ENCODE data around the gene GEN1. TPM values are rescaled to one million over a fixed set of nuclear protein-coding genes. Genes with fewer than 3 reads are reported as not detected.

Gene GEN1
- total and polyA plus RNA-seq, 10 donors, result 4.3 to 22.0 (median 16.6) TPM

GRCh38 chr2:17710547-17711248 lies 43.2 kb upstream of the GEN1 start:
- no peaks in the 10 kb centered on the region for H3K4me1 ChIP-seq
- 91 to 97% (median 93%) methylated on average over 9 of the region's 9 CpGs for WGBS, 5 donors
- H3K9me3 ChIP-seq, result no peaks in the 10 kb centered on the region
- peaks cover 0 to 100% (median 62%) of the 10 kb centered on the region in 6 donors for H3K36me3 ChIP-seq
- intact Hi-C loops (cut with DNase I; ENCODE audit: low total_unique reads), result no loop called here
- H3K27me3 ChIP-seq (replicated peaks in 1 of 7), result no peaks in the 10 kb centered on the region
- no peak for DNase-seq
- H3K4me3 ChIP-seq, result no peak overlapping the region
- no peak for TF ChIP-seq POLR2A (IDR thresholded peaks at IDR 0.05)
- TF ChIP-seq POLR2AphosphoS5 (IDR thresholded peaks at IDR 0.05), result no peak
- TF ChIP-seq, protein P1, sequence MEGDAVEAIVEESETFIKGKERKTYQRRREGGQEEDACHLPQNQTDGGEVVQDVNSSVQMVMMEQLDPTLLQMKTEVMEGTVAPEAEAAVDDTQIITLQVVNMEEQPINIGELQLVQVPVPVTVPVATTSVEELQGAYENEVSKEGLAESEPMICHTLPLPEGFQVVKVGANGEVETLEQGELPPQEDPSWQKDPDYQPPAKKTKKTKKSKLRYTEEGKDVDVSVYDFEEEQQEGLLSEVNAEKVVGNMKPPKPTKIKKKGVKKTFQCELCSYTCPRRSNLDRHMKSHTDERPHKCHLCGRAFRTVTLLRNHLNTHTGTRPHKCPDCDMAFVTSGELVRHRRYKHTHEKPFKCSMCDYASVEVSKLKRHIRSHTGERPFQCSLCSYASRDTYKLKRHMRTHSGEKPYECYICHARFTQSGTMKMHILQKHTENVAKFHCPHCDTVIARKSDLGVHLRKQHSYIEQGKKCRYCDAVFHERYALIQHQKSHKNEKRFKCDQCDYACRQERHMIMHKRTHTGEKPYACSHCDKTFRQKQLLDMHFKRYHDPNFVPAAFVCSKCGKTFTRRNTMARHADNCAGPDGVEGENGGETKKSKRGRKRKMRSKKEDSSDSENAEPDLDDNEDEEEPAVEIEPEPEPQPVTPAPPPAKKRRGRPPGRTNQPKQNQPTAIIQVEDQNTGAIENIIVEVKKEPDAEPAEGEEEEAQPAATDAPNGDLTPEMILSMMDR (IDR thresholded peaks at IDR 0.05 in 8 of 11, conservative IDR thresholded peaks at IDR 0.05 in 3 of 11), result no peak
- no peak overlapping the region for H3K27ac ChIP-seq

DNA sequence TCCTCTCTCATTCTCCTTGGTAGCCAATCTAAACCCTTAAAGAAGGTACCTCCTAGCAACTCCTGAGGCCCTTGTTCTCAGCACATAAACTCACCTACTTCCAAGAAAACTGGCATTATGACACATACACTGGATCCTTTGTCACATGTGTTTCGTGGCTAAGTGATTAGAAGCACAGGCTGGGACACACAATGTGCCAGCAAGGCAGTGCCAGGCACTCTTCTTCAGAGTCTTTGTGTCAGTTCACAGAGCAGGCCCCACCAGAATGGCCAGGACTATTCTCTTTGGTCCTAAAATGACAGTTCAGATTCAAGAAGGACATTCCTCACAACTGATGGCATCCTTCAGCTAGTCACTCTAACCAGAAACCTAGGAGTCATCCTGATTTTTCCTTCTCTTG lies 40.6 kb upstream of the GEN1 start:
- TF ChIP-seq POLR2A (IDR thresholded peaks at IDR 0.05) (no peak), POLR2AphosphoS5 (IDR thresholded peaks at IDR 0.05) (no peak)
- TF ChIP-seq, protein P1 (IDR thresholded peaks at IDR 0.05 in 8 of 11, conservative IDR thresholded peaks at IDR 0.05 in 3 of 11), result no peak
- peaks cover 0 to 100% (median 72%) of the 10 kb centered on the region in 6 donors for H3K36me3 ChIP-seq
- no peaks in the 10 kb centered on the region for H3K9me3 ChIP-seq
- intact Hi-C loops (cut with DNase I; ENCODE audit: low total_unique reads), result no loop called here
- H3K4me3 ChIP-seq, result no peak overlapping the region
- no peaks in the 10 kb centered on the region for H3K27me3 ChIP-seq (replicated peaks in 1 of 7)
- WGBS, 5 donors, result 96 to 100% (median 97%) methylated on average over 1 of the region's 1 CpG
- no peak for DNase-seq
- H3K4me1 ChIP-seq, result no peaks in the 10 kb centered on the region
- no peak overlapping the region for H3K27ac ChIP-seq

GRCh38 chr2:17717666-17718065 lies 36.3 kb upstream of the GEN1 start:
- TF ChIP-seq POLR2AphosphoS5 (IDR thresholded peaks at IDR 0.05), result no peak
- TF ChIP-seq POLR2A (IDR thresholded peaks at IDR 0.05), result no peak
- TF ChIP-seq, protein P1 (IDR thresholded peaks at IDR 0.05 in 8 of 11, conservative IDR thresholded peaks at IDR 0.05 in 3 of 11), result no peak
- Histone ChIP-seq H3K4me3 (no peak overlapping the region), H3K4me1 (no peaks in the 10 kb centered on the region), H3K27me3 (replicated peaks in 1 of 7) (no peaks in the 10 kb centered on the region), H3K9me3 (no peaks in the 10 kb centered on the region), H3K36me3 (peaks cover 0 to 100% (median 74%) of the 10 kb centered on the region in 6 donors), H3K27ac (no peak overlapping the region)
- no peak for DNase-seq
- WGBS, 5 donors, result 92 to 95% (median 94%) methylated on average over 4 of the region's 4 CpGs
- intact Hi-C loops (cut with DNase I; ENCODE audit: low total_unique reads), result no loop called here

DNA sequence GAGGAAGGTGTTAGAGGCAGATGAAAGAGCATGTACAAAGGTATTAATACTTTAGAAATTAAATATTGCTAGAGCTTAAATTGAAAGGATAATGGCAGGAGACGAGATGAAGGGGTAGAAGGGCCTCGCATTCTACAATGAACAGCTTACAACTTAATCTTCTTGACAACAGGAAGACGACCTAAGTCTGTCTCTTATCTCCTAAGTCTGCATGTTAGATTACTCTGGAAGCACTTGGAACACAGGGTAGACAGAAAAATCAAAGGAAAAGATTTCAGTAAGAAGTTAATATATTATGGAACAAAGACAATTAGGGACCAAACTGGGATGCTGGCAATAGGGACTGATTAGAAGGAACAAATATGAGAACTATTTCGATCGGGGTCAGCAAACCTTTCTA lies 35.2 kb upstream of the GEN1 start:
- no peaks in the 10 kb centered on the region for H3K4me1 ChIP-seq
- TF ChIP-seq POLR2A (IDR thresholded peaks at IDR 0.05) (no peak), POLR2AphosphoS5 (IDR thresholded peaks at IDR 0.05) (no peak)
- TF ChIP-seq, protein P1 (IDR thresholded peaks at IDR 0.05 in 8 of 11, conservative IDR thresholded peaks at IDR 0.05 in 3 of 11), result no peak
- no peak for DNase-seq
- 83 to 94% (median 87%) methylated on average over 5 of the region's 5 CpGs for WGBS, 5 donors
- no peaks in the 10 kb centered on the region for H3K27me3 ChIP-seq (replicated peaks in 1 of 7)
- no peaks in the 10 kb centered on the region for H3K9me3 ChIP-seq
- H3K27ac ChIP-seq, result no peak overlapping the region
- intact Hi-C loops (cut with DNase I; ENCODE audit: low total_unique reads), result no loop called here
- H3K4me3 ChIP-seq, result no peak overlapping the region
- peaks cover 0 to 100% (median 72%) of the 10 kb centered on the region in 6 donors for H3K36me3 ChIP-seq
